Activated CD4-positive, alpha-beta memory T cell treated with anti-CD3 and anti-CD28 coated beads for 36 hours (primary cell): ENCODE results near the gene INTS7. TPM values are rescaled to one million over a fixed set of nuclear protein-coding genes. Genes with fewer than 3 reads are reported as not detected.
"Not testable (repeated sequence)": the region's sequence is repeated elsewhere in the genome, so short reads cannot be mapped to it uniquely, and the experiment has no call there.

Source experiments
- CTCF ChIA-PET: fragments of 350-600 bp; sonication (Branson Sonifier 250); formaldehyde crosslinking; loops from one replicate; lab custom pipeline; 2021; ENCODE audit warnings: antibody characterized with exemption, inconsistent platforms; lab: Charles Lee
- POLR2A ChIA-PET: fragments of 350-600 bp; sonication (Branson Sonifier 250); formaldehyde crosslinking; loops from one replicate; lab custom pipeline; 2021; ENCODE audit warnings: antibody characterized with exemption; lab: Charles Lee
- DNase-seq: peaks from one replicate; pipeline ENCODE4 v3.0.0-alpha.2; 2020
- H3K27ac Mint-ChIP-seq: one replicate; pipeline ENCODE4 v1.8.0; 2021; ENCODE audit warnings: mixed read lengths
- H3K27me3 Mint-ChIP-seq: one replicate; pipeline ENCODE4 v1.8.0; 2021; ENCODE audit warnings: mixed read lengths
- H3K36me3 Mint-ChIP-seq: one replicate; pipeline ENCODE4 v1.8.0; 2021; ENCODE audit warnings: mixed read lengths
- H3K4me1 Mint-ChIP-seq: one replicate; pipeline ENCODE4 v1.8.0; 2021; ENCODE audit warnings: low read depth, mixed read lengths
- H3K4me3 Mint-ChIP-seq: one replicate; pipeline ENCODE4 v1.8.0; 2021; ENCODE audit warnings: mild to moderate bottlenecking, mixed read lengths
- H3K9me3 Mint-ChIP-seq: one replicate; pipeline ENCODE4 v1.8.0; 2021; ENCODE audit warnings: mixed read lengths
- intact Hi-C: fragments of 100-400 bp; cut with micrococcal nuclease; formaldehyde crosslinking; loops from one replicate; pipeline ENCODE4 v1.15.1; 2023
- total RNA-seq, 2 experiments: library from RNA; stranded (reverse); gene quantifications; one replicate each; pipeline ENCODE4 v1.2.3, GENCODE V29; 2021

INTS7 gene
- total RNA-seq, 2 experiments from 2014 or later, result 19.3 to 19.6 TPM

DNA sequence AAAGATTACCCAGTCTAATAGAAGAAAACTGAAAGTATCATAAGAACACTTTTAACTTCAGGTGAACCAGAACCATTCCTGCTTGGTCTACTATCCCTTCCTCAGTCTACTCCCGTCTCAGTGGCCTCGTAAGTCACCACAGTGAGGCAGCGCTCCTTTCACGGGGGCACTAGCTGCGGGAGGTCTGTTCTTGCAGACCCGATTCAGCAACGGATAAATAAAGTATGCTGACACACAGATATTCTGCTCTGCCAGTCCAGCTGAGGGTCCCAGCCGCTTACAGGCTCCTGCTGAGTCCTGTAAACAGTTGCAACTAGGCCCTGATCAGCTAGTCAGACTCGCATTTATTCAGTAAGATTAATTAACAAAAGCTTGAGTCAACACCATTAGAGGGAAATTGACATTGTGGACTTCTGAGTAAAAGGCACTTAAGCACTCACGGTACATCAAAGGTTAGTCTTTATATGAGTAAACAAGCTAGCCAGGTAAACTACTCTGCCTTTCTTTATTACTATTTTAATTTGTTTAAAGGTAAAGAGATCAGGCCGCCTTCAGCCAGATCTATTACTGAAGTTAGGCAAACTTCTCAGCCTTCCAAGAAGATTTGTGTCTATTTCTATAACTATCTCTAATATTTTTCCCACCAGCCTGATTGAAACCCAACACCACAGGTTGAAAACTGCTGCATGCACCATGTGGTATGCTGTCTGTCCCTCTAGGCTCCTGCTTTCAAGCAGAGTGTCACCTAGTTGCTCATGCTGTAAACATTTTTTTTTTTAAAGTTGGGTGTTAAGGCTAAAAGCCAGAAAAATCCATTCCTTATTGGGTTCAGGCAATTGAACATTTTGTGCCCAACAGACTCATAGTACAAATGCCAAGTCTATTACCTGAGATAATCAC, 87.7 kb downstream of the INTS7 start:
- no peak for DNase-seq
- POLR2A ChIA-PET, result no interaction called here
- Mint-ChIP-seq H3K4me3 (no peak overlapping the region), H3K36me3 (peaks cover 11% of the 10 kb centered on the region), H3K4me1 (peaks cover 4% of the 10 kb centered on the region), H3K9me3 (no peaks in the 10 kb centered on the region), H3K27me3 (no peaks in the 10 kb centered on the region), H3K27ac (no peak overlapping the region)
- intact Hi-C loops, result no loop called here
- CTCF ChIA-PET, result no interaction called here

DNA sequence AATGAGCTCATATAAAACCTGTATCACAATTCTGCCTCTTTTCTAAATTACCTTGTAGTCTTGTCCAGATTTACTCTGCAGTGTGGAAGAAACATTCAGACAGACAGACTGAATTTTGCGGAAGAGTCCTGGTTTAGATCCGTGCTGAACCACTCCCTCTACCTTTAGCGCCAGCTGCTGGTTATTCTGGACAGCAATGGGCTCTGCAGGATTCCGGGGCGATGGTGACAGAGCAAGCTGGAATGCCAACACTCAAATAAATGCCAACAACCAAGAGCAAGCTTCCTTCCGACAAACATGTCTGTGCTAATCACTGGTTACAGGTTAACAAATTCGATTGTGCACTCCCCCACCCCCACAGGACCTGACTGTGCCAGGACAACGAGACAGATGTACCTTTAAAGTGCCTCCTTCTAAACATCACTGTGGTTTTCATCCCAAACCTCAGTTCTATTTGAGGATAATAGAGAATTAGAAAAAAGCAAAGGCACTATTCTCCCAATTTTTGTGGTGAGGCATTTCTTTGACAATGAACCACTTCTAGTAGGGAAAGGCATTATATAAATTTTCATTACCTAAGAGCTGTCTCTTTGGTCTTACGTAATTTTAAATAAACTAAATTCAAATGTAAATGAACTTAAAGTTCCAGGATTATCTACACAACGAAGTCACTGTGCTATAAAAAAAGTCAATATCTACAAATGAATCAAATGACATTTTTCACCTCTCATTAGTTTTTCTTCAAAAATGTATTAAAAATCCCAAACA, 90.4 kb downstream of the INTS7 start:
- ChIA-PET CTCF (interaction anchor here (1.3 kb wide), 1 partner anchor 246 kb away, joined by 4 read pairs; no protein-coding TSS in a partner anchor), POLR2A (no interaction called here)
- H3K4me3 Mint-ChIP-seq, result no peak overlapping the region
- H3K27ac Mint-ChIP-seq, result no peak overlapping the region
- intact Hi-C loops, result no loop called here
- no peak for DNase-seq
- peaks cover 23% of the 10 kb centered on the region for H3K36me3 Mint-ChIP-seq
- H3K4me1 Mint-ChIP-seq, result peaks cover 7% of the 10 kb centered on the region
- no peaks in the 10 kb centered on the region for H3K27me3 Mint-ChIP-seq
- H3K9me3 Mint-ChIP-seq, result no peaks in the 10 kb centered on the region

DNA sequence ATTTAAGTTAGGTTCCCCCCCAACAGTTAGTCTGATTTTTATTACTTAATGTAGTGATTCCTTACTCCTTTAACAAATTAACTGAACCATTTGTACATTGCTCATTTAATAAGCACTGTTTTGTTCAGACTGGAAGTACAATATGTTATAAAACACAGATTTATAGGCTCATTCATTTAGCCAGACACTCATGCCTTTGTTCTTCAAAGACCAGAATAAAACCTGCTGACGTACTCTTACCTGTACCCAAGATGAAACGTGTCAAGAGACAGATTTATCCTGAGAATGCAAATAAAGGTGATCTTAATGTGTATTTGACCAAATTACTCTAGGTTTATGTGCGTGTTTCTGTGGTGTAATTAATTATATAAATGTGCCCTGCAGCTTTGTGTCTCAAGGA, 92.8 kb downstream of the INTS7 start:
- CTCF ChIA-PET, result no interaction called here

DNA sequence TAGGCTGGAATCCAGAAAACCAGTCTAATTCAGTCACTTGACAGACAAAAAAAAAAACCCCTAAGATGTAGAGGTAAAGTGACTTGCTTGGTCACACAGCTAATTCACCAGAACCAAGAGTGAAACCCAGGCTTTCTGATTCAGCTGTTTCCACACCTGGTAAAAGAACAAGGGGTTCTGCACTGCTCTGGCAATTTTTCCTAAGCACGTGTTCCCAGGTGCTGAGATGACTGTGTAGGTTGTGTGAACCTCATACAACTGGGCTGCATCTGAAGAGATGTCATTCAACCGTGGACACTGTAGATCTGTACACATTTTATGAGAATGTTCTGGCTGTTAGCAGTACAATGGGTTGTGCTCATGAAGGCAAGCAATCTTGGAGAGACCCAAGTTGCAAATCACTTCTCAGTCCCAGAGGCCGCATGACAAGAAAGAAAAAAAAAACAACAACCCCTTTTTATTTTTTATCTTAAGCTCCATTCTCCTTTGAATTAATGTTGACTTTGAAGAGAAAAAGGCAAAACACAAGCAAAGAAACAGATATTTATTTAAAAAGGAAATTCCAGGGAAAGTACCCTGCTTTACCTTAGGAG, 95.4 kb downstream of the INTS7 start:
- Mint-ChIP-seq H3K9me3 (no peaks in the 10 kb centered on the region), H3K4me3 (no peak overlapping the region), H3K36me3 (peaks cover 22% of the 10 kb centered on the region), H3K4me1 (peaks cover 44% of the 10 kb centered on the region), H3K27ac (no peak overlapping the region), H3K27me3 (no peaks in the 10 kb centered on the region)
- ChIA-PET POLR2A (no interaction called here), CTCF (interaction anchor here (1.0 to 1.5 kb wide), 3 partner anchors 70 to 242 kb away, joined by 3 to 4 read pairs (median 4); no protein-coding TSS in a partner anchor)
- intact Hi-C loops, result loop anchor here (5.0 to 10.0 kb wide), 5 partner anchors 243 to 657 kb away; partner anchors contain the start of genes PPP2R5A and SLC30A1
- DNase-seq, result peak; percentile 81

More for the DNA sequence above, 92.8 kb downstream of the INTS7 start:
- Mint-ChIP-seq H3K4me3 (no peak overlapping the region), H3K9me3 (no peaks in the 10 kb centered on the region), H3K36me3 (peaks cover 22% of the 10 kb centered on the region), H3K27ac (no peak overlapping the region), H3K27me3 (no peaks in the 10 kb centered on the region), H3K4me1 (peaks cover 28% of the 10 kb centered on the region)
- POLR2A ChIA-PET, result no interaction called here
- no peak for DNase-seq
- intact Hi-C loops, result no loop called here

DNA sequence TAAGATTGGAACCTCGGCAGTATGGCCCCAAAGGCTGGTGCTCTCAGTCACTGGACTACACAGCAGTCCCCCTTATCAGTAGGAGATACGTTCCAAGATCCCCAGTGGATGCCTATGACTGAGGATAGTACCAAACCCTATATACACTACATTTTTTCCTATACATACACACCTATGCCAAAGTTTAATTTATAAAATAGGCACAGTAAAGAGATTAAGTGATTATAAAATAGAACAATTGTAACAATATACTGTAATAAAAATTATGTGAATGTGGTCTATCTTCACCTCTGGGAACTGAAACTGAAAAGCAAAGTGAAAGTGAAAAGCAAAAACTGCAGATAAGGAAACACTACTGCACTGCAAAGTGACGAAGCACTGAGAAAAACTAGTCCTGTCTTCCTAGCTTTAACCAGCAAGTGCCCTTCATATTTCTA, 96.8 kb downstream of the INTS7 start:
- H3K36me3 Mint-ChIP-seq, result peaks cover 20% of the 10 kb centered on the region
- H3K9me3 Mint-ChIP-seq, result no peaks in the 10 kb centered on the region
- no peak for DNase-seq
- CTCF ChIA-PET, result interaction anchor here (0.5 to 1.5 kb wide), 5 partner anchors 110 to 355 kb away, joined by 3 to 4 read pairs (median 4); no protein-coding TSS in a partner anchor
- no peaks in the 10 kb centered on the region for H3K27me3 Mint-ChIP-seq
- H3K27ac Mint-ChIP-seq, result no peak overlapping the region
- intact Hi-C loops, result loop anchor here (5.0 to 10.0 kb wide), 5 partner anchors 241 to 659 kb away; partner anchors contain the start of genes PPP2R5A and SLC30A1
- POLR2A ChIA-PET, result no interaction called here
- no peak overlapping the region for H3K4me3 Mint-ChIP-seq
- H3K4me1 Mint-ChIP-seq, result peaks cover 53% of the 10 kb centered on the region

DNA sequence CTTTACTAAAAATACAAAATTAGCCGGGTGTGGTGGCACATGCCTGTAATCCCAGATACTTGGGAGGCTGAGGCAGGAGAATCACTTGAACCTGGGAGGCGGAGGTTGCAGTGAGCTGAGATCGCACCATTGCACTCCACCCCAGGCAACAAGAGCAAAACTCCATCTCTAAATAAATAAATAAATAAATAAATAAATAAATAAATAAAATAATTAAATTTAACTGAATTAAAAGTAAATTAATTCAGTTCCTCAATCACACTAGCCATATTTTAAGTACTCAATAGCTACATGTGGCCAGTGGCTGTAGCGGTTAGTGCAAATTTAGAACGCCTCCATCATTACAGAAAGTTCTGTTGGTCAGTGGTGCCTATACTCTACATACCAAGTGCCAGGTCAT, 97.9 kb downstream of the INTS7 start:
- DNase-seq, H3K27me3 Mint-ChIP-seq, H3K27ac Mint-ChIP-seq, H3K4me3 Mint-ChIP-seq, POLR2A ChIA-PET, H3K9me3 Mint-ChIP-seq: not testable (repeated sequence)
- intact Hi-C loops, result loop anchor here (5.0 to 10.0 kb wide), 5 partner anchors 240 to 660 kb away; partner anchors contain the start of genes PPP2R5A and SLC30A1
- H3K36me3 Mint-ChIP-seq, result peaks cover 15% of the 10 kb centered on the region
- CTCF ChIA-PET, result interaction anchor here (1.5 kb wide), 1 partner anchor 257 kb away, joined by 4 read pairs; no protein-coding TSS in a partner anchor
- H3K4me1 Mint-ChIP-seq, result peaks cover 53% of the 10 kb centered on the region

DNA sequence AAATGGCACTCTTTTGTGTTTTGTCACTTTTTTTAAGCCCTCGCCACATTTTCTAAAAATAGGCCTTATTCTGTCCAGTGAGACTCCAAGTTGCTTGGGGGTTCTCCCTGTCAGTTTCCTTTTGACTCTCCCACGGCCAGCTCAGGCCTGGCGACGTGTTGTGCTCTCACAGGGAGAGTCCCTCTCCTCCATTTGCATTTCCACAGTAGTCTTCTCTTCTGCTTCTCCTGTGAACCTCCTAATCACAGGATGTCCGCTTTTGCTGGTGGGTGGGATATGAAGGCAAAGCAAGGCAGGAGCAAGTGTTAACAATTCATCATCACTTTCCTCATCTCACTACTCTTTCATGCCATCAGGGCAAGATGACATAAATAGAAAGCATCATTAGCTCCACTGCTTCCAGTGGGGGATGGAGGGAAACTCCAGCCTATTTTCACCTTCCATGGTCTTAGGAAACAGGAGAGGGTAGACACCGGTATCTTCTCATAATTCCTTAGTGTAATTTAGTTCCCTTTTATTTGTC, 99.8 kb downstream of the INTS7 start:
- Mint-ChIP-seq H3K9me3 (no peaks in the 10 kb centered on the region), H3K27me3 (peaks cover 3% of the 10 kb centered on the region), H3K4me1 (peaks cover 50% of the 10 kb centered on the region), H3K36me3 (peaks cover 1% of the 10 kb centered on the region), H3K4me3 (no peak overlapping the region), H3K27ac (no peak overlapping the region)
- ChIA-PET POLR2A (interaction anchor here (0.7 kb wide), 1 partner anchor 425 kb away, joined by 4 read pairs; no protein-coding TSS in a partner anchor), CTCF (interaction anchor here (1.1 to 1.6 kb wide), 2 partner anchors 47 to 520 kb away, joined by 3 to 5 read pairs; no protein-coding TSS in a partner anchor)
- peak; percentile 88 for DNase-seq
- intact Hi-C loops, result loop anchor here (1.0 to 10.0 kb wide), 10 partner anchors 48 to 662 kb away; partner anchors contain the start of genes DTL, INTS7, PPP2R5A and SLC30A1

DNA sequence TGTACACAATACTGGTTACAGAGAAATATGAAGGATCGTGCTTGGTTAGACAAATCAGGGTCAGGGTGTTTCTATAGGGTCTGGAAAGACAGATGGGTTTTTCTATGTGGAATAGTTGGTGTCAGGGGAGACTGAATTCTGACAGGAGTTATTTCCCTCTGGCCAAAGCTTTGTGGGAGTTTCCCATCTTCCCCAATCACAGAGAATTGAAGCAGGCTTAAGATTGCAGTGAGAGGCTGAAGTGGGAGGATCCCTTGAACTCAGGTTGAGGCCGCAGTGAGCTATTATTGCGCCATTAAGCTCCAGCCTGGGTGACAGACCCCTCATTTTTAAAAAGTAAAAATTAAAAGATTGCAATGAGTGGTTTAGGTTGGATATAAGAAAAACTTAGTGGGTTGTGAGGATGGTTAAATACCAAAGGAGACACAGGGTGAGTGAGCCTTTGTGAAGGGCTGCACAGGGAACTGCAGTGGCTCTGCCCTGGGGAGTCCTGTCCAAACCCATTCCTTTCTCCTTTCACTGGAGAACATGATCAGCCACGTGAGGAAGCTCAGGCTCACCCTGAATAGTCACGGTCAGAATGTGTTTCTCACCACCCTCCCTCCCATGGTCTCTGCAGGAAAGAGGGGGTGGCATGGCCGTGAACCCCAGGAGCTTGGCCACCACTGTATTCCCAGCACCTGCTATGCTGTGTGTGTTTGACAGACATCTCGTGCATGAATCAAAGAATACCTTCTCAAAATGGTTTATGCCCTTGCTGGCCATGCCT, 101.2 kb downstream of the INTS7 start:
- ChIA-PET POLR2A (interaction anchor here (1.0 kb wide), 1 partner anchor 51 kb away, joined by 3 read pairs; no protein-coding TSS in a partner anchor), CTCF (interaction anchor here (1.0 to 1.6 kb wide), 2 partner anchors 236 to 522 kb away, joined by 5 read pairs; no protein-coding TSS in a partner anchor)
- H3K4me1 Mint-ChIP-seq, result peaks cover 40% of the 10 kb centered on the region
- H3K36me3 Mint-ChIP-seq, result no peaks in the 10 kb centered on the region
- H3K4me3 Mint-ChIP-seq, result no peak overlapping the region
- no peaks in the 10 kb centered on the region for H3K9me3 Mint-ChIP-seq
- H3K27ac Mint-ChIP-seq, result no peak overlapping the region
- H3K27me3 Mint-ChIP-seq, result peaks cover 3% of the 10 kb centered on the region
- intact Hi-C loops, result loop anchor here (10.0 kb wide), 1 partner anchor 359 kb away; the partner anchor contains the start of gene SLC30A1
- no peak for DNase-seq

DNA sequence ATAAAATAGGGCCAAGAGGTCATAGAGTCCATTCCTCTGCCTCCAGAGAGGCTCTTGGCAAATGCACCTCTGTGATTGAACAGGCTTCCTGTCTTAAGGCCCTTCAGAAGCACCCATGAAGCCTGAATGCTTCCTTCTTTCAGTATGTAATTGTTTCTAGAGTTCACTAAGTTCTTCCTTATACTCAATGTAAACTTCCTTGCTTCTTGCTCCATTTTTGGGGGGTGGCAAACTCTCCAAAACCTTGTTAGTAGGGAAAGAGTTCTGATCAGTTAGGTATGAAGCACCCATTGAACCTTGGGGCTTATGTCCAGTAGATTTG, 102.5 kb downstream of the INTS7 start:
- DNase-seq, result no peak
- Mint-ChIP-seq H3K36me3 (no peaks in the 10 kb centered on the region), H3K4me3 (no peak overlapping the region), H3K27ac (no peak overlapping the region), H3K27me3 (peaks cover 3% of the 10 kb centered on the region), H3K4me1 (peaks cover 28% of the 10 kb centered on the region), H3K9me3 (no peaks in the 10 kb centered on the region)
- POLR2A ChIA-PET, result no interaction called here
- intact Hi-C loops, result loop anchor here (10.0 kb wide), 1 partner anchor 358 kb away; the partner anchor contains the start of gene SLC30A1
- CTCF ChIA-PET, result no interaction called here

DNA sequence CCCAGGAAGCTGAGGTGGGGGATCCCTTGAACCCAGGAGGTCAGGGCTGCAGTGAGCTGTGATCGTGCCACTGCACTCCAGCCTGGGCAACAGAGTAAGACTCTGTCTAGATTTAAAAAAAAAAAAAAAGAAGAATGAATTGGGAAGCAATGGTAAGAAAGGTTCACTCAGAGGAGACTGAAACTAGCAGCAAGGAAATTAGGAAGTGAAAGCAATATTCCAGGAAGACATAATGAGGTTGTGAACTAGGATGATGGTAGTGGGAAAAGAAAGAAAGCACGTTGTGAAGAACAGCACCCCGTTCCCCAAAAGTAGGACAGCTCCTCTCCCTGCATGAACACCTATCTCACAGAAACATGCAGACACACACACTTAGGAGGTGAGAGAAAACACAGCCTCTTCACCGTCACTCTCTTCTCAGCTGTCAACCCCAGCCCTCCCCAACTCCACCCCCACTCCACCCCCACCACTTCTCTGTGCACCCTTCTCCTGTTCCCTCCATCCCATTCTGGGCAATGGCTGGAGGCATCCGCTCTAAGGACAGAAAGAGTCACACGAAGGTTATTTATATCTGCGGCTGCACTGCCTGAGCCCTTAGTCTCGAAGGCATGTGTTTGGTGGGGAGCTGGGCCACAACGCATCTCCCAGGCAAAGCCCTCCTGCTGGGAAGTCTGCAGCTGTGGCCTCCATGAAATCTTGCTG, 103.0 kb downstream of the INTS7 start:
- Mint-ChIP-seq H3K4me1 (peaks cover 25% of the 10 kb centered on the region), H3K27me3 (peaks cover 3% of the 10 kb centered on the region), H3K4me3 (no peak overlapping the region), H3K9me3 (no peaks in the 10 kb centered on the region), H3K36me3 (no peaks in the 10 kb centered on the region), H3K27ac (no peak overlapping the region)
- intact Hi-C loops, result loop anchor here (10.0 kb wide), 1 partner anchor 358 kb away; the partner anchor contains the start of gene SLC30A1
- ChIA-PET CTCF (no interaction called here), POLR2A (no interaction called here)
- no peak for DNase-seq
